GM21786 (cell line): ENCODE measurements around the gene UPF1.
"Not testable (repeated sequence)": the region's sequence is repeated elsewhere in the genome, so short reads cannot be mapped to it uniquely, and the experiment has no call there.

Experiments used
- ATAC-seq: cut with Tn5 transposase; IDR thresholded peaks from one replicate; pipeline ENCODE4 v1.9.1; 2021; ENCODE audit not compliant: unreplicated experiment

The UPF1 gene

GRCh38 chr19:18896421-18896841 lies 64.7 kb downstream of the UPF1 start:
- ATAC-seq: no peak

- no peak for ATAC-seq
Measured at GRCh38 chr19:18897094-18898029, 65.6 kb downstream of the UPF1 start.

GRCh38 chr19:18898081-18898606 lies 66.4 kb downstream of the UPF1 start:
- ATAC-seq: no peak

GRCh38 chr19:18898607-18899408 lies 67.0 kb downstream of the UPF1 start:
- ATAC-seq: no peak

GRCh38 chr19:18899624-18900560 lies 68.1 kb downstream of the UPF1 start:
- ATAC-seq: no peak

- ATAC-seq: no peak
Measured at GRCh38 chr19:18900700-18901481, 69.1 kb downstream of the UPF1 start.

- no peak for ATAC-seq
Measured at GRCh38 chr19:18901491-18901890, 69.7 kb downstream of the UPF1 start.

GRCh38 chr19:18902519-18902918 lies 70.8 kb downstream of the UPF1 start:
- not testable (repeated sequence) for ATAC-seq

GRCh38 chr19:18903156-18904037 lies 71.6 kb downstream of the UPF1 start:
- no peak for ATAC-seq

- no peak for ATAC-seq
Measured at GRCh38 chr19:18904334-18905057, 72.7 kb downstream of the UPF1 start.

- no peak for ATAC-seq
Measured at GRCh38 chr19:18905058-18905456, 73.3 kb downstream of the UPF1 start.

- ATAC-seq: no peak
Measured at GRCh38 chr19:18905513-18906236, 73.9 kb downstream of the UPF1 start.

- no peak for ATAC-seq
Measured at GRCh38 chr19:18906605-18907519, 75.1 kb downstream of the UPF1 start.

- no peak for ATAC-seq
Measured at GRCh38 chr19:18908917-18909619, 77.3 kb downstream of the UPF1 start.

- no peak for ATAC-seq
Measured at GRCh38 chr19:18910010-18910409, 78.3 kb downstream of the UPF1 start.
